Mesendoderm (in vitro differentiated cells): ENCODE data around the gene SOST.

Experiments used
- DNase-seq: peaks from one replicate; pipeline ENCODE4 v3.0.0; 2013
- H2AK5ac ChIP-seq: 2 replicates; pipeline ENCODE4 v1.6.1; 2013; ENCODE audit warnings: low read length, inconsistent platforms
- H2BK120ac ChIP-seq: 2 replicates; pipeline ENCODE4 v1.6.1; 2013; ENCODE audit warnings: low read depth, mild to moderate bottlenecking, low read length, moderate library complexity, mixed read lengths
- H2BK15ac ChIP-seq: replicated peaks from 2 replicates; pipeline ENCODE4 v1.6.1; 2013; ENCODE audit warnings: low read depth, mild to moderate bottlenecking, moderate library complexity
- H2BK5ac ChIP-seq: 2 replicates; pipeline ENCODE4 v1.6.1; 2013; ENCODE audit warnings: low read length, inconsistent platforms
- H3K18ac ChIP-seq: 2 replicates; pipeline ENCODE4 v1.6.1; 2013; ENCODE audit warnings: mild to moderate bottlenecking, low read length, mixed read lengths
- H3K23ac ChIP-seq: one replicate; pipeline ENCODE4 v1.6.1; 2013; ENCODE audit warnings: low read length
- H3K27ac ChIP-seq: 2 replicates; pipeline ENCODE4 v1.5.1; 2013; ENCODE audit warnings: low read depth, mild to moderate bottlenecking, inconsistent platforms, low read length, moderate library complexity
- H3K27me3 ChIP-seq: 2 replicates; pipeline ENCODE4 v1.6.1; 2013; ENCODE audit warnings: low read length, control low read depth, mild to moderate bottlenecking, inconsistent platforms; ENCODE audit not compliant: insufficient read depth, poor library complexity
- H3K36me3 ChIP-seq: 2 replicates; pipeline ENCODE4 v1.6.1; 2013; ENCODE audit warnings: low read length, inconsistent platforms; ENCODE audit not compliant: control insufficient read depth, insufficient read depth
- H3K4ac ChIP-seq: one replicate; pipeline ENCODE4 v1.6.1; 2013; ENCODE audit warnings: low read depth, mild to moderate bottlenecking, low read length, moderate library complexity
- H3K4me1 ChIP-seq: 2 replicates; pipeline ENCODE4 v1.6.1; 2013; ENCODE audit warnings: low read depth, low read length, inconsistent platforms; ENCODE audit not compliant: control insufficient read depth
- H3K4me2 ChIP-seq: 2 replicates; pipeline ENCODE4 v1.6.1; 2013; ENCODE audit warnings: low read length
- H3K4me3 ChIP-seq: 2 replicates; pipeline ENCODE4 v1.5.1; 2013; ENCODE audit warnings: mild to moderate bottlenecking, low read length
- H3K56ac ChIP-seq: one replicate; pipeline ENCODE4 v1.6.1; 2013; ENCODE audit warnings: low read length
- H3K79me1 ChIP-seq: 2 replicates; pipeline ENCODE4 v1.6.1; 2013; ENCODE audit warnings: low read length, inconsistent platforms
- H3K79me2 ChIP-seq: 2 replicates; pipeline ENCODE4 v1.6.1; 2013; ENCODE audit warnings: mild to moderate bottlenecking, low read length; ENCODE audit not compliant: control insufficient read depth, insufficient read depth
- H3K9ac ChIP-seq: 2 replicates; pipeline ENCODE4 v1.6.1; 2013; ENCODE audit warnings: low read length, inconsistent platforms
- H4K5ac ChIP-seq: one replicate; pipeline ENCODE4 v1.6.1; 2013; ENCODE audit warnings: low read length
- H4K8ac ChIP-seq: one replicate; pipeline ENCODE4 v1.6.1; 2013; ENCODE audit warnings: low read depth, mild to moderate bottlenecking, control low read depth, low read length, moderate library complexity
- WGBS: extraction: QIAGEN DNeasy Blood & Tissue Kit; methylation state at CpG from one replicate; pipeline ENCODE4 v1.1.7; 2013; ENCODE audit warnings: low lambda C conversion rate, missing lambda C conversion rate; ENCODE audit not compliant: insufficient coverage; ENCODE audit errors: extremely low coverage; 5-methylcytosine and 5-hydroxymethylcytosine counted together

Gene SOST

DNA sequence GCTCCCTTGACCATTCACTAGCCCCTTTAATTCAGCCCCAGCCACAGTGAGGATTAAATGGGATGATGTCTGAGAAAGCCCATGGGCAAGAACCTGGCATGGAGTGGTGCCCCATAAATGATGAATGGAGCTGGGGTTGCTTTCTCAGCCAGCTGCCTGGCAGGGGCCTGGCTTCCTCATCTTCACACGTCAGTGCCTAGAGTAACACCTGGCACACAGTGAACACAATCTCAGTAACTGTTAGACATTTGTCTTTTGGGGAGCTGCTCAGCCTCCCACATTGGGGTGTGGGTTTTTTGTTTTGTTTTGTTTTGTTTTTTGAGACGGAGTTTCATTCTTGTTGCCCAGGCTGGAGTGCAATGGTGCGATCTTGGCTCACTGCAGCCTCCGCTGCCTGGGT is 49.4 kb downstream of the SOST start:
- no peak overlapping the region for H2BK5ac ChIP-seq
- H4K8ac ChIP-seq, result no peak overlapping the region
- H2AK5ac ChIP-seq, result no peak overlapping the region
- H3K4ac ChIP-seq, result no peak overlapping the region
- no peak overlapping the region for H3K23ac ChIP-seq
- H3K4me3 ChIP-seq, result no peak overlapping the region
- H3K27ac ChIP-seq, result no peak overlapping the region
- H2BK15ac ChIP-seq, result no peak overlapping the region
- no peak overlapping the region for H2BK120ac ChIP-seq
- no peak overlapping the region for H3K18ac ChIP-seq
- WGBS, result no CpG with 5 or more reads among the region's 4 CpGs
- no peaks in the 10 kb centered on the region for H3K79me2 ChIP-seq
- no peaks in the 10 kb centered on the region for H3K4me1 ChIP-seq
- no peaks in the 10 kb centered on the region for H3K79me1 ChIP-seq
- H3K4me2 ChIP-seq, result no peak overlapping the region
- no peak overlapping the region for H4K5ac ChIP-seq
- no peaks in the 10 kb centered on the region for H3K27me3 ChIP-seq
- H3K9ac ChIP-seq, result no peak overlapping the region
- H3K56ac ChIP-seq, result no peak overlapping the region
- no peaks in the 10 kb centered on the region for H3K36me3 ChIP-seq
- no peak for DNase-seq

DNA sequence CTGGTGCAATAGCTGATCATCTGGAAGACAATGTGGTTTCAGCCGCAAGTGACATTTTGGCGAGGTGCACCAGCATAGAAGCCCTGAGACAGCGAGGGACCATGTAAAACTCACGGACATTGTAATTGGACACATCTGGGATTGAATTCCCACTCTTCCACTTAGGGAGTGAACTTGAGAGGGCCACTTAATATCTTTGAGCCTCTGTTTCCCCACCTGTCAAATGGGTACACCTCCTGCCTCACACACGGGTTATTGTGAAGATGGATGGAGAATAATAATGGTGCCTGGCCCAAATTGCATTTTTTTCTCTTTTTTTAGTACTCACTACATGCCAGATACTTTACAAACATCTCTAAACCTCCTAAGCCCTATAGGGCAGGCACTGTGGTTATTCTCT is 51.4 kb downstream of the SOST start:
- no peak overlapping the region for H2BK120ac ChIP-seq
- no peak for DNase-seq
- no peak overlapping the region for H3K27ac ChIP-seq
- no CpG with 5 or more reads among the region's 5 CpGs for WGBS
- H3K79me2 ChIP-seq, result no peaks in the 10 kb centered on the region
- H3K4ac ChIP-seq, result no peak overlapping the region
- H3K79me1 ChIP-seq, result no peaks in the 10 kb centered on the region
- H2BK15ac ChIP-seq, result no peak overlapping the region
- H3K56ac ChIP-seq, result no peak overlapping the region
- H4K8ac ChIP-seq, result no peak overlapping the region
- H3K23ac ChIP-seq, result no peak overlapping the region
- H3K9ac ChIP-seq, result no peak overlapping the region
- no peaks in the 10 kb centered on the region for H3K36me3 ChIP-seq
- no peak overlapping the region for H2BK5ac ChIP-seq
- H3K4me3 ChIP-seq, result no peak overlapping the region
- no peak overlapping the region for H2AK5ac ChIP-seq
- no peaks in the 10 kb centered on the region for H3K4me1 ChIP-seq
- H3K27me3 ChIP-seq, result no peaks in the 10 kb centered on the region
- H4K5ac ChIP-seq, result no peak overlapping the region
- H3K4me2 ChIP-seq, result no peak overlapping the region
- no peak overlapping the region for H3K18ac ChIP-seq

- no peak overlapping the region for H4K5ac ChIP-seq
- WGBS, result no CpG with 5 or more reads among the region's 5 CpGs
- H3K27ac ChIP-seq, result no peak overlapping the region
- H3K4me1 ChIP-seq, result no peaks in the 10 kb centered on the region
- H3K23ac ChIP-seq, result no peak overlapping the region
- no peak overlapping the region for H2BK5ac ChIP-seq
- no peaks in the 10 kb centered on the region for H3K79me1 ChIP-seq
- no peak for DNase-seq
- no peak overlapping the region for H3K18ac ChIP-seq
- no peak overlapping the region for H4K8ac ChIP-seq
- no peak overlapping the region for H2AK5ac ChIP-seq
- H3K4me2 ChIP-seq, result no peak overlapping the region
- no peak overlapping the region for H2BK15ac ChIP-seq
- no peak overlapping the region for H2BK120ac ChIP-seq
- H3K36me3 ChIP-seq, result no peaks in the 10 kb centered on the region
- H3K4ac ChIP-seq, result no peak overlapping the region
- H3K27me3 ChIP-seq, result no peaks in the 10 kb centered on the region
- no peak overlapping the region for H3K9ac ChIP-seq
- H3K79me2 ChIP-seq, result no peaks in the 10 kb centered on the region
- no peak overlapping the region for H3K56ac ChIP-seq
- H3K4me3 ChIP-seq, result no peak overlapping the region
Observed at GRCh38 chr17:43706235-43706634, 52.4 kb downstream of the SOST start.
